Osteocyte (in vitro differentiated cells): ENCODE measurements around the gene EMP3. TPM values are rescaled to one million over a fixed set of nuclear protein-coding genes. Genes with fewer than 3 reads are reported as not detected.

Experiments
- DNase-seq: peaks from one replicate; pipeline ENCODE4 v3.0.0; 2021; ENCODE audit warnings: mixed read lengths; ENCODE audit not compliant: unreplicated experiment; ENCODE audit errors: extremely low spot score
- H3K27ac Mint-ChIP-seq: one replicate; pipeline ENCODE4 v1.8.0; 2021; ENCODE audit warnings: mild to moderate bottlenecking, mixed read lengths; ENCODE audit not compliant: unreplicated experiment
- H3K27me3 Mint-ChIP-seq: one replicate; pipeline ENCODE4 v1.8.0; 2021; ENCODE audit warnings: mixed read lengths; ENCODE audit not compliant: unreplicated experiment
- H3K36me3 Mint-ChIP-seq: one replicate; pipeline ENCODE4 v1.8.0; 2021; ENCODE audit warnings: mixed read lengths; ENCODE audit not compliant: unreplicated experiment
- H3K4me1 Mint-ChIP-seq: one replicate; pipeline ENCODE4 v1.8.0; 2021; ENCODE audit warnings: mixed read lengths; ENCODE audit not compliant: unreplicated experiment
- H3K4me3 Mint-ChIP-seq: one replicate; pipeline ENCODE4 v1.8.0; 2021; ENCODE audit warnings: mild to moderate bottlenecking, moderate library complexity, mixed read lengths; ENCODE audit not compliant: unreplicated experiment
- H3K9me3 Mint-ChIP-seq: one replicate; pipeline ENCODE4 v1.8.0; 2021; ENCODE audit warnings: mixed read lengths; ENCODE audit not compliant: unreplicated experiment
- CTCF ChIP-seq: fragments of 200-600 bp; sonication (generic); IDR thresholded peaks from 2 replicates; pipeline ENCODE4 v1.5.0; 2021; ENCODE audit warnings: antibody characterized with exemption, mild to moderate bottlenecking, moderate library complexity
- total RNA-seq: library from RNA; stranded (reverse); gene quantifications from 2 replicates; pipeline ENCODE4 v1.2.1, GENCODE V29; 2021

EMP3 gene
- total RNA-seq, 1 donor from 2014 or later: 201 TPM

GRCh38 chr19:48346191-48346590, 20.8 kb downstream of the EMP3 start:
- Mint-ChIP-seq H3K27me3 (no peaks in the 10 kb centered on the region), H3K4me1 (peaks cover 8% of the 10 kb centered on the region)

DNA sequence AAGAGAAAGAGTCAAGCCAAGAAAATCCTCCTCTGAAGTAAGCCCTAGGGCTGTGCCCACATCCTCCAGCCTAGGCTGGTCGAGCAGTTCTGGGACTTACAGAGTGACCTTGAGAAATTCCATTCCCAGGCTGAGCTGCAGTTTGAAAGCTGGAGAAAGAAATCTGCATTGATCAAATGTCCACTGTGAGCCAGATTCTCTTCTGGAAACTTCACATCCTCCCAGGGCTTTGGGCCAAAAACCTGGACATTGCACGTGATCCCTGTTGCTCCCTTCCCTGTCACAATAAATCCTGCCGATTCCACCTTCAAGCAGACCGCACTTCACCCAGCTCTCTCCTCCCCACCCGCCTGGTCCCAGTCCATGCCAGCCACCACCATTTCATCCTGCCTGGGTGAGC, 22.7 kb downstream of the EMP3 start:
- Mint-ChIP-seq H3K9me3 (no peaks in the 10 kb centered on the region), H3K4me1 (peaks cover 8% of the 10 kb centered on the region), H3K27ac (peak overlapping the region; percentile 27), H3K4me3 (no peak overlapping the region), H3K36me3 (no peaks in the 10 kb centered on the region), H3K27me3 (no peaks in the 10 kb centered on the region)
- TF ChIP-seq CTCF: no peak
- DNase-seq: no peak

More at GRCh38 chr19:48346191-48346590, 20.8 kb downstream of the EMP3 start:
- Mint-ChIP-seq H3K9me3 (no peaks in the 10 kb centered on the region), H3K27ac (no peak overlapping the region), H3K4me3 (no peak overlapping the region), H3K36me3 (no peaks in the 10 kb centered on the region)
- TF ChIP-seq CTCF: no peak
- DNase-seq: no peak

DNA sequence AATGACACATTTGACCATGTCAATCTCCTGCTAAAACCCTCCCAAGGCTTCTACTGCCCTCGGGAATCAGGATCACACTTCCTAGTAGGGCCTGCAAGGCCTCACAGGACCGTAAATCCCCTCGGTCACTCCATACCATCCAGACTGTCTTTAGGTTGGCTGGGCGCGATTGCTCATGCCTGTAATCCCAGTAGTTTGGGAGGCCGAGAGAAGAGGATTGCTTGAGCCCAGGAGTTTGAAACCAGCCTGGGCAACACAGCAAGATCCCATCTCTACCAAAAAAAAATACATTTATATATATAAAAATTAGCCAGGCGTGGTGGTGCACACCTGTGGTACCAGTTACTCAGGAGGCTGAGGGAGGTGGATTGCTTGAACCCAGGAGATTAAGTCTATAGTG, 23.4 kb downstream of the EMP3 start:
- Mint-ChIP-seq H3K9me3 (no peaks in the 10 kb centered on the region), H3K4me1 (peaks cover 8% of the 10 kb centered on the region), H3K4me3 (no peak overlapping the region), H3K36me3 (no peaks in the 10 kb centered on the region), H3K27me3 (no peaks in the 10 kb centered on the region), H3K27ac (no peak overlapping the region)
- no peak for DNase-seq
- TF ChIP-seq CTCF: no peak

GRCh38 chr19:48350856-48351255, 25.5 kb downstream of the EMP3 start:
- Mint-ChIP-seq H3K9me3 (no peaks in the 10 kb centered on the region), H3K27ac (no peak overlapping the region), H3K4me3 (no peak overlapping the region), H3K27me3 (no peaks in the 10 kb centered on the region), H3K36me3 (no peaks in the 10 kb centered on the region), H3K4me1 (peaks cover 8% of the 10 kb centered on the region)
- DNase-seq: no peak
- TF ChIP-seq CTCF: no peak

DNA sequence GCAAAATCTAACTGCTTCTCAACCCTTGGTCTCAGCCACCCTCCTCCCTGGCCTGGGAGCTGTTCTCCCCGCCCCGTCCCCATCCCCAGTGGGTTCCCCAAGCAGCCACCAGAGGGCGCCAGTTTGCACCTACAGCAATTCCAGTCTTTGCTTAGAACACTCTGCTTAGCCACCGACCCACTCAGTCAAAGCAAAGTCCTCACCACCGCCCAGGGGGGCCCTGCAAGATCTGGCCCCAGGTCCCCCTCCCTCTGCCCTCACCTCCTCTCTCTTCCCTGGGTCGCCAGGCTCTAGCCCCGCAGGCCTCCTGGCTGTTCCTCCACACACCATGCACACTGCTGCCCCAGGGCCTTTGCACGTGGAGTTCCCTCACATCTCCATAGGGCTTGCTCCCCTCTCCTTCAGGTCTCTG, 26.0 kb downstream of the EMP3 start:
- H3K4me3 Mint-ChIP-seq: no peak overlapping the region

More for the DNA sequence above, 26.0 kb downstream of the EMP3 start:
- no peaks in the 10 kb centered on the region for H3K27me3 Mint-ChIP-seq
- H3K4me1 Mint-ChIP-seq: peaks cover 8% of the 10 kb centered on the region
- H3K9me3 Mint-ChIP-seq: no peaks in the 10 kb centered on the region
- TF ChIP-seq CTCF: peak; percentile 75
- no peak overlapping the region for H3K27ac Mint-ChIP-seq
- no peaks in the 10 kb centered on the region for H3K36me3 Mint-ChIP-seq
- peak; percentile 89 for DNase-seq
